H1 (cell line): Measurements from ENCODE around the gene SENP2. TPM values are rescaled to one million over a fixed set of nuclear protein-coding genes. Genes with fewer than 3 reads are reported as not detected.

ENCODE experiments used
- CTCF ChIA-PET: fragments of 300-600 bp; sonication (Branson Sonifier 250); formaldehyde crosslinking; loops from one replicate; lab custom pipeline; 2021; ENCODE audit not compliant: partially characterized antibody; lab: Charles Lee
- POLR2A ChIA-PET: fragments of 300-600 bp; sonication (Branson Sonifier 250); formaldehyde crosslinking; loops from one replicate; lab custom pipeline; 2021; ENCODE audit warnings: inconsistent platforms; ENCODE audit not compliant: partially characterized antibody; lab: Charles Lee
- DNase-seq, 2 experiments: peaks; one replicate each; pipeline versions ENCODE4 v3.0.0 to v3.0.0-alpha.2; 2010 to 2022; ENCODE audit warnings: low spot score in 2 of 2, low read depth in 1 of 2, mixed read lengths in 1 of 2
- FAIRE-seq: peaks from 2 replicates; lab custom pipeline; 2011; peaks lifted over from hg19 to GRCh38; lab: Jason Lieb, UNC
- H2AFZ ChIP-seq: 2 replicates; pipeline ENCODE4 v1.8.1; 2012; ENCODE audit warnings: low read length, inconsistent platforms
- H2AK5ac ChIP-seq: 2 replicates; pipeline ENCODE4 v1.6.1; 2013; ENCODE audit warnings: low read depth, low read length
- H2BK120ac ChIP-seq: replicated peaks from 2 replicates; pipeline ENCODE3; 2013; ENCODE audit warnings: low read depth, low read length, inconsistent platforms
- H2BK12ac ChIP-seq: 2 replicates; pipeline ENCODE4 v1.6.1; 2013; ENCODE audit warnings: low read depth, low read length
- H2BK15ac ChIP-seq: 2 replicates; pipeline ENCODE4 v1.6.1; 2013; ENCODE audit warnings: low read length
- H2BK20ac ChIP-seq: 2 replicates; pipeline ENCODE4 v1.6.1; 2013; ENCODE audit warnings: low read length
- H2BK5ac ChIP-seq: 2 replicates; pipeline ENCODE4 v1.6.1; 2013; ENCODE audit warnings: low read depth, low read length
- H3K14ac ChIP-seq: 2 replicates; pipeline ENCODE4 v1.6.1; 2013; ENCODE audit warnings: inconsistent platforms; ENCODE audit not compliant: insufficient read length
- H3K18ac ChIP-seq: 2 replicates; pipeline ENCODE4 v1.6.1; 2013; ENCODE audit warnings: low read length; ENCODE audit errors: extremely low read depth
- H3K23ac ChIP-seq: 2 replicates; pipeline ENCODE4 v1.6.1; 2013; ENCODE audit warnings: inconsistent platforms; ENCODE audit not compliant: insufficient read length
- H3K23me2 ChIP-seq: 2 replicates; pipeline ENCODE4 v1.6.1; 2013; ENCODE audit warnings: low read depth, low read length
- H3K27ac ChIP-seq: 2 replicates; pipeline ENCODE4 v1.6.1; 2011; ENCODE audit warnings: low read depth, low read length, inconsistent platforms
- H3K27me3 ChIP-seq, 4 experiments: replicated peaks in 1 of 4; 1 replicate in 1 of 4; 2 replicates in 3 of 4; pipeline versions ENCODE4 v1.6.1 to v1.8.1; 2011 to 2013; ENCODE audit warnings: low read length in 3 of 4, mild to moderate bottlenecking in 3 of 4, inconsistent platforms in 2 of 4, mixed read lengths in 2 of 4, moderate library complexity in 1 of 4; ENCODE audit not compliant: control insufficient read depth in 3 of 4, insufficient read depth in 3 of 4; ENCODE audit errors: extremely low read depth in 1 of 4
- H3K36me3 ChIP-seq, 4 experiments: 2 replicates each; pipeline versions ENCODE4 v1.6.1 to v1.8.1; 2011 to 2013; ENCODE audit warnings: mild to moderate bottlenecking in 4 of 4, low read length in 3 of 4, moderate library complexity in 2 of 4, control low read depth in 1 of 4, inconsistent platforms in 1 of 4; ENCODE audit not compliant: insufficient read depth in 4 of 4, control insufficient read depth in 2 of 4
- H3K4ac ChIP-seq: replicated peaks from 2 replicates; pipeline ENCODE3; 2013; ENCODE audit warnings: low read length, low read depth, mixed read lengths, inconsistent platforms; ENCODE audit not compliant: insufficient read length
- H3K4me1 ChIP-seq, 4 experiments: replicated peaks in 1 of 4; 1 replicate in 1 of 4; 2 replicates in 3 of 4; pipeline versions ENCODE4 v1.6.1 to v1.8.1; 2011 to 2013; ENCODE audit warnings: low read length in 3 of 4, inconsistent platforms in 2 of 4, mixed read lengths in 1 of 4; ENCODE audit not compliant: insufficient read depth in 4 of 4, control insufficient read depth in 3 of 4
- H3K4me2 ChIP-seq, 2 experiments: 2 replicates each; pipeline versions ENCODE4 v1.6.1 to v1.8.1; 2011 to 2013; ENCODE audit warnings: low read depth in 2 of 2, low read length in 2 of 2, control low read depth in 1 of 2, inconsistent platforms in 1 of 2, mild to moderate bottlenecking in 1 of 2; ENCODE audit not compliant: insufficient read depth in 1 of 2
- H3K4me3 ChIP-seq, 4 experiments: fragments of 200-600, 300-600 bp in 1 of 4; sonication (generic), shearing (Covaris generic), sonication (Bioruptor Twin) in 1 of 4; 2 replicates each; pipeline versions ENCODE4 v1.5.1 to v1.8.1; 2011 to 2016; ENCODE audit warnings: low read length in 4 of 4, low read depth in 3 of 4, control low read depth in 2 of 4, inconsistent platforms in 2 of 4, mild to moderate bottlenecking in 2 of 4, mixed read lengths in 1 of 4, moderate library complexity in 1 of 4; ENCODE audit not compliant: insufficient read depth in 2 of 4; ENCODE audit errors: extremely low read depth in 1 of 4
- H3K56ac ChIP-seq: replicated peaks from 2 replicates; pipeline ENCODE3; 2013; ENCODE audit warnings: low read depth, mild to moderate bottlenecking, mixed read lengths, low read length, inconsistent platforms; ENCODE audit not compliant: insufficient read length
- H3K79me1 ChIP-seq: 2 replicates; pipeline ENCODE4 v1.6.1; 2013; ENCODE audit warnings: low read depth, low read length, control low read depth
- H3K79me2 ChIP-seq, 2 experiments: 2 replicates each; pipeline versions ENCODE4 v1.6.1 to v1.8.1; 2012 to 2013; ENCODE audit warnings: low read length in 2 of 2, mild to moderate bottlenecking in 2 of 2, inconsistent platforms in 1 of 2; ENCODE audit not compliant: insufficient read depth in 2 of 2, control insufficient read depth in 1 of 2
- H3K9ac ChIP-seq, 4 experiments: replicated peaks in 1 of 4; 1 replicate in 1 of 4; 2 replicates in 3 of 4; pipeline versions ENCODE4 v1.6.1 to v1.8.1; 2011 to 2013; ENCODE audit warnings: low read depth in 3 of 4, low read length in 3 of 4, control low read depth in 2 of 4, mild to moderate bottlenecking in 2 of 4, moderate library complexity in 2 of 4, inconsistent platforms in 1 of 4; ENCODE audit errors: extremely low read depth in 1 of 4
- H3K9me3 ChIP-seq, 2 experiments: 2 replicates each; pipeline versions ENCODE4 v1.6.1 to v1.8.1; 2012 to 2013; ENCODE audit warnings: mild to moderate bottlenecking in 2 of 2, moderate library complexity in 2 of 2, control low read depth in 1 of 2, inconsistent platforms in 1 of 2, low read depth in 1 of 2, low read length in 1 of 2, mixed read lengths in 1 of 2; ENCODE audit not compliant: insufficient read depth in 2 of 2
- H4K20me1 ChIP-seq, 2 experiments: replicated peaks in 1 of 2; 2 replicates each; pipeline versions ENCODE3 to v1.8.1; 2011 to 2013; ENCODE audit warnings: inconsistent platforms in 2 of 2, low read length in 2 of 2, mild to moderate bottlenecking in 1 of 2; ENCODE audit not compliant: insufficient read depth in 2 of 2, control insufficient read depth in 1 of 2
- H4K5ac ChIP-seq: 2 replicates; pipeline ENCODE4 v1.6.1; 2013; ENCODE audit warnings: low read length, low read depth, mixed read lengths, inconsistent platforms; ENCODE audit not compliant: insufficient read length
- H4K8ac ChIP-seq: 2 replicates; pipeline ENCODE4 v1.8.0; 2013; ENCODE audit warnings: mild to moderate bottlenecking, moderate library complexity, low read length, inconsistent platforms; ENCODE audit not compliant: insufficient read depth; ENCODE audit errors: extremely low read depth
- H4K91ac ChIP-seq: replicated peaks from 2 replicates; pipeline ENCODE3; 2013; ENCODE audit warnings: low read length, mixed read lengths, inconsistent platforms; ENCODE audit not compliant: insufficient read length
- FOSL1 ChIP-seq: IDR thresholded peaks from 2 replicates; pipeline ENCODE4 v1.6.1; 2011; ENCODE audit warnings: mild to moderate bottlenecking, low read depth, low read length, moderate library complexity; ENCODE audit not compliant: insufficient read depth
- JUN ChIP-seq: IDR thresholded peaks from 2 replicates; pipeline ENCODE4 v1.6.1; 2011; ENCODE audit warnings: low read depth, mild to moderate bottlenecking, improper control_type of control experiment, low read length
- JUND ChIP-seq: IDR thresholded peaks from 2 replicates; pipeline ENCODE4 v1.6.1; 2011; ENCODE audit warnings: mild to moderate bottlenecking, improper control_type of control experiment, low read length
- POU5F1 ChIP-seq: IDR thresholded peaks from 2 replicates; pipeline ENCODE4 v1.6.1; 2011; ENCODE audit warnings: low read depth, mild to moderate bottlenecking, low read length, moderate library complexity
- WGBS, 2 experiments: shearing (Covaris generic) in 1 of 2; methylation state at CpG; one replicate each; pipeline versions ENCODE4 v1.1.6 to v1.1.7; 2013 to 2015; ENCODE audit warnings: low lambda C conversion rate in 2 of 2, mixed read lengths in 2 of 2, inconsistent platforms in 1 of 2, low coverage in 1 of 2, missing lambda C conversion rate in 1 of 2; ENCODE audit not compliant: insufficient replicate concordance in 2 of 2, insufficient coverage in 1 of 2, insufficient read length in 1 of 2; ENCODE audit errors: extremely low coverage in 1 of 2, missing lambda C conversion rate in 1 of 2; 5-methylcytosine and 5-hydroxymethylcytosine counted together
- polyA plus RNA-seq, 7 experiments: library from polyadenylated mRNA; depleted of rRNA in 3 of 7; stranded (reverse) in 5 of 7; unstranded in 2 of 7; fragments of >200 nt in 5 of 7; fragments of 200-250 nt in 2 of 7; gene quantifications; 1 replicate in 5 of 7; 2 replicates in 1 of 7; 4 replicates in 1 of 7; pipeline versions ENCODE4 v1.2.1 to v1.2.3, GENCODE V29; 2011 to 2013; ENCODE audit warnings: missing spikeins in 2 of 7, mixed read lengths in 2 of 7
- total RNA-seq: library from RNA; stranded (reverse); fragmentation: NEBNext Ultra II Directional; extraction: Animal tissue kit (Norgen Biotek cat#: 25700); gene quantifications from 2 replicates; pipeline ENCODE4 v1.2.1, GENCODE V29; 2021
- TF ChIP-seq, protein P1 (sequence below): IDR thresholded peaks from 2 replicates; pipeline ENCODE4 v1.6.1; 2011; ENCODE audit warnings: low read depth, mild to moderate bottlenecking, low read length; ENCODE audit not compliant: insufficient read depth

SENP2 gene
- total and polyA plus RNA-seq, 2 of the 8 experiments (the other 6 are each of a cell fraction or from before 2014, with no cell fraction given), result 25.2 to 69.3 TPM

DNA sequence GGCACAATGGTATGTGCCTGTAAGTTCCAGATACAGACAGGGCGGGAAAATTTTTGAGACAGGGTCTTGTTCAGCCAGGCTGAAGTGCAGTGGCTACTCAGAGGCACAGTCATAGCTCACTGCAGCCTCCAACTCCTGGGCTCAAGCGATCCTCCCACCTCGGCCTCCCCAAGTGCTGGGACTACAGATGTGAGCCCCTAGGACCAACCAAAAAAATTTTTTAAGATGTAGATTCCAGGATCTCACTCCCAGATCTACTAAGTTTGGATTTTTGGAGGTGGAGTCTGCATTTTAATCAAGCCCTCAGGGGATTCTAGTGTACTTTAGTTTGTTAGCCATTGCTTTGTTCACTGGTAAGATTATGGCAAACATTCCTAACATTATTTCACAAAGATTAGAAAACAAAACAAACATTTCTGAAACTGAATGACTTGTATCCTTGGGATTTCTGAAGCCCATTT is 36.4 kb upstream of the SENP2 start:
- Histone ChIP-seq H3K79me2 (no peaks in the 10 kb centered on the region), H3K4me1 (peaks cover 0 to 3% (median 0%) of the 10 kb centered on the region in 4 experiments; a peak in 1 of 7 replicates), H4K8ac (no peak overlapping the region), H2BK12ac (no peak overlapping the region), H3K56ac (no peak overlapping the region), H4K20me1 (no peaks in the 10 kb centered on the region), H4K5ac (no peak overlapping the region), H3K9ac (no peak overlapping the region), H3K23ac (no peak overlapping the region), H4K91ac (no peak overlapping the region), H2BK20ac (no peak overlapping the region), H2BK120ac (no peak overlapping the region), H3K23me2 (no peaks in the 10 kb centered on the region), H3K18ac (no peak overlapping the region), H3K27ac (no peak overlapping the region), H3K14ac (no peak overlapping the region), H3K9me3 (no peaks in the 10 kb centered on the region), H3K4me3 (no peak overlapping the region), H3K36me3 (no peaks in the 10 kb centered on the region), H2BK5ac (no peak overlapping the region), H2AFZ (no peak overlapping the region), H3K27me3 (no peaks in the 10 kb centered on the region), H3K4me2 (no peak overlapping the region), H3K4ac (no peak overlapping the region), H2BK15ac (no peak overlapping the region), H3K79me1 (no peaks in the 10 kb centered on the region), H2AK5ac (no peak overlapping the region)
- WGBS, 2 experiments, result 91% methylated on average over 3 of the region's 3 CpGs; no CpG with 5 or more reads in 1 of the 2 experiments
- TF ChIP-seq FOSL1 (no peak), JUN (no peak), JUND (no peak), POU5F1 (no peak)
- TF ChIP-seq, protein P1, sequence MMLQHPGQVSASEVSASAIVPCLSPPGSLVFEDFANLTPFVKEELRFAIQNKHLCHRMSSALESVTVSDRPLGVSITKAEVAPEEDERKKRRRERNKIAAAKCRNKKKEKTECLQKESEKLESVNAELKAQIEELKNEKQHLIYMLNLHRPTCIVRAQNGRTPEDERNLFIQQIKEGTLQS, result no peak
- ChIA-PET POLR2A (no interaction called here), CTCF (interaction anchor here (1.0 kb wide), 1 partner anchor 12 kb away, joined by 3 read pairs; no protein-coding TSS in a partner anchor)
- DNase-seq (no peak), FAIRE-seq (no peak)
